Parathyroid adenoma (tissue), 2 donors: ENCODE results near the gene NCKAP5.

ENCODE experiments used
- H2AFZ ChIP-seq: fragments of 300-600 bp; sonication (generic); one replicate; pipeline ENCODE4 v1.7.0; 2017; ENCODE audit warnings: antibody characterized with exemption, mild to moderate bottlenecking
- H3K27ac ChIP-seq: fragments of 300-600 bp; sonication (generic); one replicate; pipeline ENCODE4 v1.7.0; 2017
- H3K27me3 ChIP-seq: fragments of 300-600 bp; sonication (generic); one replicate; pipeline ENCODE4 v1.7.0; 2017; ENCODE audit warnings: low read length; ENCODE audit not compliant: control insufficient read depth, insufficient read depth
- H3K36me3 ChIP-seq: fragments of 300-600 bp; sonication (generic); one replicate; pipeline ENCODE4 v1.7.0; 2017; ENCODE audit warnings: low read length; ENCODE audit not compliant: control insufficient read depth, insufficient read depth
- H3K4me1 ChIP-seq: fragments of 300-600 bp; sonication (generic); one replicate; pipeline ENCODE4 v1.7.0; 2017; ENCODE audit warnings: control low read depth
- H3K4me2 ChIP-seq: fragments of 300-600 bp; sonication (generic); one replicate; pipeline ENCODE4 v1.7.0; 2017; ENCODE audit warnings: low read length
- H3K4me3 ChIP-seq: fragments of 300-600 bp; sonication (generic); one replicate; pipeline ENCODE4 v1.7.0; 2017; ENCODE audit warnings: low read depth, low read length
- H3K79me2 ChIP-seq: fragments of 300-600 bp; sonication (generic); one replicate; pipeline ENCODE4 v1.7.0; 2017; ENCODE audit warnings: control low read depth
- H3K9ac ChIP-seq: fragments of 300-600 bp; sonication (generic); one replicate; pipeline ENCODE4 v1.7.0; 2017; ENCODE audit warnings: mild to moderate bottlenecking
- H3K9me3 ChIP-seq: fragments of 300-600 bp; sonication (generic); one replicate; pipeline ENCODE4 v1.7.0; 2017; ENCODE audit warnings: low read length; ENCODE audit not compliant: control insufficient read depth
- CTCF ChIP-seq: fragments of 300-600 bp; sonication (generic); IDR thresholded peaks from one replicate; pipeline ENCODE4 v1.7.0; 2017; ENCODE audit warnings: antibody characterized with exemption, mild to moderate bottlenecking
- donor health status: primary hyperparathyroidism.

NCKAP5 gene

GRCh38 chr2:133334923-133335322 is 233.3 kb downstream of the NCKAP5 start:
- H3K36me3 ChIP-seq, result no peaks in the 10 kb centered on the region

GRCh38 chr2:133333181-133333580 is 235.1 kb downstream of the NCKAP5 start:
- no peak overlapping the region for H3K27ac ChIP-seq
- H3K9me3 ChIP-seq, result no peaks in the 10 kb centered on the region
- H3K36me3 ChIP-seq, result no peaks in the 10 kb centered on the region
- H3K4me3 ChIP-seq, result no peak overlapping the region
- no peaks in the 10 kb centered on the region for H3K27me3 ChIP-seq
- no peak overlapping the region for H3K4me2 ChIP-seq
- no peak overlapping the region for H2AFZ ChIP-seq
- no peaks in the 10 kb centered on the region for H3K79me2 ChIP-seq
- H3K9ac ChIP-seq, result no peak overlapping the region
- H3K4me1 ChIP-seq, result no peaks in the 10 kb centered on the region
- TF ChIP-seq CTCF, result no peak

More at GRCh38 chr2:133334923-133335322, 233.3 kb downstream of the NCKAP5 start:
- no peak overlapping the region for H3K9ac ChIP-seq
- no peak for TF ChIP-seq CTCF
- H3K79me2 ChIP-seq, result no peaks in the 10 kb centered on the region
- H3K27ac ChIP-seq, result no peak overlapping the region
- no peak overlapping the region for H3K4me3 ChIP-seq
- no peak overlapping the region for H3K4me2 ChIP-seq
- no peaks in the 10 kb centered on the region for H3K4me1 ChIP-seq
- H3K27me3 ChIP-seq, result no peaks in the 10 kb centered on the region
- no peak overlapping the region for H2AFZ ChIP-seq
- no peaks in the 10 kb centered on the region for H3K9me3 ChIP-seq

GRCh38 chr2:133331436-133331835 is 236.8 kb downstream of the NCKAP5 start:
- no peaks in the 10 kb centered on the region for H3K9me3 ChIP-seq
- TF ChIP-seq CTCF, result no peak
- H3K9ac ChIP-seq, result no peak overlapping the region
- H3K27ac ChIP-seq, result no peak overlapping the region
- no peaks in the 10 kb centered on the region for H3K79me2 ChIP-seq
- H2AFZ ChIP-seq, result no peak overlapping the region
- H3K4me2 ChIP-seq, result no peak overlapping the region
- H3K36me3 ChIP-seq, result no peaks in the 10 kb centered on the region
- H3K4me1 ChIP-seq, result no peaks in the 10 kb centered on the region
- no peaks in the 10 kb centered on the region for H3K27me3 ChIP-seq
- no peak overlapping the region for H3K4me3 ChIP-seq

- H3K4me3 ChIP-seq, result no peak overlapping the region
- no peaks in the 10 kb centered on the region for H3K27me3 ChIP-seq
- no peak overlapping the region for H3K27ac ChIP-seq
- H2AFZ ChIP-seq, result no peak overlapping the region
- no peaks in the 10 kb centered on the region for H3K4me1 ChIP-seq
- H3K79me2 ChIP-seq, result no peaks in the 10 kb centered on the region
- H3K4me2 ChIP-seq, result no peak overlapping the region
- no peaks in the 10 kb centered on the region for H3K9me3 ChIP-seq
- TF ChIP-seq CTCF, result no peak
- H3K9ac ChIP-seq, result no peak overlapping the region
- no peaks in the 10 kb centered on the region for H3K36me3 ChIP-seq
These were observed 241.4 kb downstream of the NCKAP5 start for GRCh38 chr2:133326652-133327397.

- Histone ChIP-seq H3K27ac (no peak overlapping the region), H3K27me3 (no peaks in the 10 kb centered on the region), H3K4me3 (no peak overlapping the region), H2AFZ (no peak overlapping the region), H3K36me3 (no peaks in the 10 kb centered on the region), H3K4me2 (no peak overlapping the region), H3K4me1 (no peaks in the 10 kb centered on the region), H3K9ac (no peak overlapping the region), H3K9me3 (no peaks in the 10 kb centered on the region), H3K79me2 (no peaks in the 10 kb centered on the region)
- no peak for TF ChIP-seq CTCF
These were observed 244.1 kb downstream of the NCKAP5 start for GRCh38 chr2:133324150-133324561.
